ENCODE data around the gene TLCD2. TPM values are rescaled to one million over a fixed set of nuclear protein-coding genes. Genes with fewer than 3 reads are reported as not detected.

TLCD2 gene
- total and polyA plus RNA-seq, 2 of the 13 experiments (the other 11 are each of a cell fraction or from before 2014, with no cell fraction given): 0.90 to 1.1 TPM

DNA sequence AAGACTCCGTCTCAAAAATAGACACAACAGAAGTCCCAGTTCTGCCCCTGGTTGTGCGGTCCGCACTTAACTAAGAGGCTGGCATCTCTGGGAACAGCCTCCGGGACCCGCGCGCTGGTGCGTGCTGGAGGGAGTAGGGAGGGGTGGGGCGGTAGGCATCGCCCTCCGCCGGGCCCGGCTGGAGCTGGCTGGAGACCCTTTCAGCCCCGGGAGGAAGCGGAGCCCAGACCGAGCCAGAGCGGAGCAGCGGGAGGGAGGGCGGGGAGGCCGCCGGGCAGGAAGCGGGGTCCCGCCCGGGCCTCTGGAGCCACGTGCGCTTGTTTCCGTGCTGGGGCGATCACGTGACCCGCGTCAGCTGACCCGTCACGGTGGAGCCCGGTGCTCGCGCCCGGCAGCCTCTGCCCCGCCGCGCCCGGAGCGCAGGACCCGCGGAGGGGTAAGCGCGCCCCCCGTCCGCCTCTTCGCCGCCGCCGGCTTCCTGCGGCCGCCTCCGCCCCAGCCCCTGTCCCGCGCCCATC, 14.2 kb upstream of the TLCD2 start, which contains the start of gene WDR81 (continued):
- TF ChIP-seq ZNF460 (CRISPR knock-in tag; IDR thresholded peaks at IDR 0.05; ENCODE audit: borderline replicate concordance): no peak
- TF ChIP-seq DNMT3B (CRISPR knock-in tag; conservative IDR thresholded peaks at IDR 0.05): no peak
- TF ChIP-seq, protein P1, sequence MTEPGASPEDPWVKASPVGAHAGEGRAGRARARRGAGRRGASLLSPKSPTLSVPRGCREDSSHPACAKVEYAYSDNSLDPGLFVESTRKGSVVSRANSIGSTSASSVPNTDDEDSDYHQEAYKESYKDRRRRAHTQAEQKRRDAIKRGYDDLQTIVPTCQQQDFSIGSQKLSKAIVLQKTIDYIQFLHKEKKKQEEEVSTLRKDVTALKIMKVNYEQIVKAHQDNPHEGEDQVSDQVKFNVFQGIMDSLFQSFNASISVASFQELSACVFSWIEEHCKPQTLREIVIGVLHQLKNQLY (CRISPR knock-in tag; IDR thresholded peaks at IDR 0.05): peak; percentile 79; the same call in 1 of the 2 replicates
- TF ChIP-seq, protein P2, sequence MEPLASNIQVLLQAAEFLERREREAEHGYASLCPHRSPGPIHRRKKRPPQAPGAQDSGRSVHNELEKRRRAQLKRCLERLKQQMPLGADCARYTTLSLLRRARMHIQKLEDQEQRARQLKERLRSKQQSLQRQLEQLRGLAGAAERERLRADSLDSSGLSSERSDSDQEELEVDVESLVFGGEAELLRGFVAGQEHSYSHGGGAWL (CRISPR knock-in tag; IDR thresholded peaks at IDR 0.05): peak; percentile 81
- peak; percentile 29; the same call in 1 of the 2 replicates for TF ChIP-seq FOXA3 (CRISPR knock-in tag; IDR thresholded peaks at IDR 0.05)
- peak; percentile 46; the same call in 1 of the 2 replicates for TF ChIP-seq CREB1 (IDR thresholded peaks at IDR 0.05)
- TF ChIP-seq CREB1 (CRISPR knock-in tag; IDR thresholded peaks at IDR 0.05): no peak
- TF ChIP-seq, protein P3, sequence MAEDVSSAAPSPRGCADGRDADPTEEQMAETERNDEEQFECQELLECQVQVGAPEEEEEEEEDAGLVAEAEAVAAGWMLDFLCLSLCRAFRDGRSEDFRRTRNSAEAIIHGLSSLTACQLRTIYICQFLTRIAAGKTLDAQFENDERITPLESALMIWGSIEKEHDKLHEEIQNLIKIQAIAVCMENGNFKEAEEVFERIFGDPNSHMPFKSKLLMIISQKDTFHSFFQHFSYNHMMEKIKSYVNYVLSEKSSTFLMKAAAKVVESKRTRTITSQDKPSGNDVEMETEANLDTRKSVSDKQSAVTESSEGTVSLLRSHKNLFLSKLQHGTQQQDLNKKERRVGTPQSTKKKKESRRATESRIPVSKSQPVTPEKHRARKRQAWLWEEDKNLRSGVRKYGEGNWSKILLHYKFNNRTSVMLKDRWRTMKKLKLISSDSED (CRISPR knock-in tag; IDR thresholded peaks at IDR 0.05): 0 out of 2 replicates have a peak, but pooled peaks have one; percentile 9
- TF ChIP-seq, protein P4, sequence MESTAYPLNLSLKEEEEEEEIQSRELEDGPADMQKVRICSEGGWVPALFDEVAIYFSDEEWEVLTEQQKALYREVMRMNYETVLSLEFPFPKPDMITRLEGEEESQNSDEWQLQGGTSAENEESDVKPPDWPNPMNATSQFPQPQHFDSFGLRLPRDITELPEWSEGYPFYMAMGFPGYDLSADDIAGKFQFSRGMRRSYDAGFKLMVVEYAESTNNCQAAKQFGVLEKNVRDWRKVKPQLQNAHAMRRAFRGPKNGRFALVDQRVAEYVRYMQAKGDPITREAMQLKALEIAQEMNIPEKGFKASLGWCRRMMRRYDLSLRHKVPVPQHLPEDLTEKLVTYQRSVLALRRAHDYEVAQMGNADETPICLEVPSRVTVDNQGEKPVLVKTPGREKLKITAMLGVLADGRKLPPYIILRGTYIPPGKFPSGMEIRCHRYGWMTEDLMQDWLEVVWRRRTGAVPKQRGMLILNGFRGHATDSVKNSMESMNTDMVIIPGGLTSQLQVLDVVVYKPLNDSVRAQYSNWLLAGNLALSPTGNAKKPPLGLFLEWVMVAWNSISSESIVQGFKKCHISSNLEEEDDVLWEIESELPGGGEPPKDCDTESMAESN (CRISPR knock-in tag; conservative IDR thresholded peaks at IDR 0.05): peak; percentile 46; the same call in 1 of the 2 replicates
- TF ChIP-seq, protein P5, sequence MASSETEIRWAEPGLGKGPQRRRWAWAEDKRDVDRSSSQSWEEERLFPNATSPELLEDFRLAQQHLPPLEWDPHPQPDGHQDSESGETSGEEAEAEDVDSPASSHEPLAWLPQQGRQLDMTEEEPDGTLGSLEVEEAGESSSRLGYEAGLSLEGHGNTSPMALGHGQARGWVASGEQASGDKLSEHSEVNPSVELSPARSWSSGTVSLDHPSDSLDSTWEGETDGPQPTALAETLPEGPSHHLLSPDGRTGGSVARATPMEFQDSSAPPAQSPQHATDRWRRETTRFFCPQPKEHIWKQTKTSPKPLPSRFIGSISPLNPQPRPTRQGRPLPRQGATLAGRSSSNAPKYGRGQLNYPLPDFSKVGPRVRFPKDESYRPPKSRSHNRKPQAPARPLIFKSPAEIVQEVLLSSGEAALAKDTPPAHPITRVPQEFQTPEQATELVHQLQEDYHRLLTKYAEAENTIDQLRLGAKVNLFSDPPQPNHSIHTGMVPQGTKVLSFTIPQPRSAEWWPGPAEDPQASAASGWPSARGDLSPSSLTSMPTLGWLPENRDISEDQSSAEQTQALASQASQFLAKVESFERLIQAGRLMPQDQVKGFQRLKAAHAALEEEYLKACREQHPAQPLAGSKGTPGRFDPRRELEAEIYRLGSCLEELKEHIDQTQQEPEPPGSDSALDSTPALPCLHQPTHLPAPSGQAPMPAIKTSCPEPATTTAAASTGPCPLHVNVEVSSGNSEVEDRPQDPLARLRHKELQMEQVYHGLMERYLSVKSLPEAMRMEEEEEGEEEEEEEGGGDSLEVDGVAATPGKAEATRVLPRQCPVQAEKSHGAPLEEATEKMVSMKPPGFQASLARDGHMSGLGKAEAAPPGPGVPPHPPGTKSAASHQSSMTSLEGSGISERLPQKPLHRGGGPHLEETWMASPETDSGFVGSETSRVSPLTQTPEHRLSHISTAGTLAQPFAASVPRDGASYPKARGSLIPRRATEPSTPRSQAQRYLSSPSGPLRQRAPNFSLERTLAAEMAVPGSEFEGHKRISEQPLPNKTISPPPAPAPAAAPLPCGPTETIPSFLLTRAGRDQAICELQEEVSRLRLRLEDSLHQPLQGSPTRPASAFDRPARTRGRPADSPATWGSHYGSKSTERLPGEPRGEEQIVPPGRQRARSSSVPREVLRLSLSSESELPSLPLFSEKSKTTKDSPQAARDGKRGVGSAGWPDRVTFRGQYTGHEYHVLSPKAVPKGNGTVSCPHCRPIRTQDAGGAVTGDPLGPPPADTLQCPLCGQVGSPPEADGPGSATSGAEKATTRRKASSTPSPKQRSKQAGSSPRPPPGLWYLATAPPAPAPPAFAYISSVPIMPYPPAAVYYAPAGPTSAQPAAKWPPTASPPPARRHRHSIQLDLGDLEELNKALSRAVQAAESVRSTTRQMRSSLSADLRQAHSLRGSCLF (CRISPR knock-in tag; IDR thresholded peaks at IDR 0.05; ENCODE audit: borderline replicate concordance): 0 out of 2 replicates have a peak, but pooled peaks have one; percentile 32
- TF ChIP-seq ARID2 (CRISPR knock-in tag; IDR thresholded peaks at IDR 0.05; ENCODE audit: borderline replicate concordance): no peak
- peak; percentile 85; the same call in 1 of the 2 replicates for TF ChIP-seq ERF (CRISPR knock-in tag; IDR thresholded peaks at IDR 0.05)
- peak; percentile 73 for TF ChIP-seq MED1 (CRISPR knock-in tag; IDR thresholded peaks at IDR 0.05)
- TF ChIP-seq, protein P6, sequence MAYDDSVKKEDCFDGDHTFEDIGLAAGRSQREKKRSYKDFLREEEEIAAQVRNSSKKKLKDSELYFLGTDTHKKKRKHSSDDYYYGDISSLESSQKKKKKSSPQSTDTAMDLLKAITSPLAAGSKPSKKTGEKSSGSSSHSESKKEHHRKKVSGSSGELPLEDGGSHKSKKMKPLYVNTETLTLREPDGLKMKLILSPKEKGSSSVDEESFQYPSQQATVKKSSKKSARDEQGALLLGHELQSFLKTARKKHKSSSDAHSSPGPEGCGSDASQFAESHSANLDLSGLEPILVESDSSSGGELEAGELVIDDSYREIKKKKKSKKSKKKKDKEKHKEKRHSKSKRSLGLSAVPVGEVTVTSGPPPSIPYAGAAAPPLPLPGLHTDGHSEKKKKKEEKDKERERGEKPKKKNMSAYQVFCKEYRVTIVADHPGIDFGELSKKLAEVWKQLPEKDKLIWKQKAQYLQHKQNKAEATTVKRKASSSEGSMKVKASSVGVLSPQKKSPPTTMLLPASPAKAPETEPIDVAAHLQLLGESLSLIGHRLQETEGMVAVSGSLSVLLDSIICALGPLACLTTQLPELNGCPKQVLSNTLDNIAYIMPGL (CRISPR knock-in tag; IDR thresholded peaks at IDR 0.05; ENCODE audit: borderline replicate concordance in 1 of 2, low read depth in 1 of 2): 0 out of 4 replicates have a peak, but pooled peaks of 1 of the 2 experiments have one; percentile 17

Data from HepG2 (cell line).